Body of pancreas (tissue), 4 donors: ENCODE measurements around the gene CRHR2.

Experiments used
- POLR2A ChIP-seq, 3 donors: fragments of 450-650 bp; IDR thresholded peaks; one replicate each; pipeline ENCODE4 v1.6.1; 2016; ENCODE audit warnings: antibody characterized with exemption in 3 of 3, mild to moderate bottlenecking in 2 of 3
- TF ChIP-seq, protein P1 (sequence below), 7 experiments: fragments of 450-650 bp in 4 of 7; fragments of 200-600 bp in 3 of 7; sonication (generic) in 3 of 7; IDR thresholded peaks; one replicate each; pipeline ENCODE4 v1.5.1; 2016 to 2019; ENCODE audit warnings: antibody characterized with exemption in 7 of 7

DNA sequence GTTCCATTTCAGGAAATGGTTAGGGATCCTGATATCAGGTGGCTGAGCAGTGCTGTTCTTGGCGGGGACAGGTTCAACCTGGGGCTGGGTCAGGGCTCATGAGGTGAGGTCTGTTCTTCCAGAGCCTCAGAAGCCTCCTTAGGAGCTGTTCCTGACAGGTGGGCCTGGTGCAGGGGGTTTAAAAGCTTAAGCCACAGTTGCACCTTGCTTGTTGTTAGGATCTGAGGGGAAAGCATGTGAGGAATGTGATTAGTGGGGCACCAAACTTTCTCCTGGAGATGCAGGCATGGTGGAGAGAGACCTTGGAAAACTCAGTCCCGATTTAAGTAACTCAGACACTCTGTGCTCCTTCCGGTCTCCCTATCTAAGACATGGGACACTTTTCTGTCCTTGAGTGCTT lies 18.7 kb upstream of the CRHR2 start:
- no peak for TF ChIP-seq POLR2A (IDR thresholded peaks at IDR 0.05)
- TF ChIP-seq, protein P1, sequence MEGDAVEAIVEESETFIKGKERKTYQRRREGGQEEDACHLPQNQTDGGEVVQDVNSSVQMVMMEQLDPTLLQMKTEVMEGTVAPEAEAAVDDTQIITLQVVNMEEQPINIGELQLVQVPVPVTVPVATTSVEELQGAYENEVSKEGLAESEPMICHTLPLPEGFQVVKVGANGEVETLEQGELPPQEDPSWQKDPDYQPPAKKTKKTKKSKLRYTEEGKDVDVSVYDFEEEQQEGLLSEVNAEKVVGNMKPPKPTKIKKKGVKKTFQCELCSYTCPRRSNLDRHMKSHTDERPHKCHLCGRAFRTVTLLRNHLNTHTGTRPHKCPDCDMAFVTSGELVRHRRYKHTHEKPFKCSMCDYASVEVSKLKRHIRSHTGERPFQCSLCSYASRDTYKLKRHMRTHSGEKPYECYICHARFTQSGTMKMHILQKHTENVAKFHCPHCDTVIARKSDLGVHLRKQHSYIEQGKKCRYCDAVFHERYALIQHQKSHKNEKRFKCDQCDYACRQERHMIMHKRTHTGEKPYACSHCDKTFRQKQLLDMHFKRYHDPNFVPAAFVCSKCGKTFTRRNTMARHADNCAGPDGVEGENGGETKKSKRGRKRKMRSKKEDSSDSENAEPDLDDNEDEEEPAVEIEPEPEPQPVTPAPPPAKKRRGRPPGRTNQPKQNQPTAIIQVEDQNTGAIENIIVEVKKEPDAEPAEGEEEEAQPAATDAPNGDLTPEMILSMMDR (IDR thresholded peaks at IDR 0.05), result no peak
